OCI-LY1 (cell line): Measurements from ENCODE around the gene FLYWCH1.

Experiments
- H2AFZ ChIP-seq: fragments of 200-600 bp; sonication (generic), shearing (Covaris generic); 2 replicates; pipeline ENCODE4 v1.6.0; 2014; ENCODE audit warnings: antibody characterized with exemption, mild to moderate bottlenecking, low read length
- H3F3A ChIP-seq: fragments of 200-600 bp; sonication (generic), shearing (Covaris generic); 2 replicates; pipeline ENCODE4 v1.6.0; 2014; ENCODE audit warnings: mild to moderate bottlenecking, antibody characterized with exemption, low read length, moderate library complexity; ENCODE audit not compliant: insufficient read depth
- H3K27ac ChIP-seq: fragments of 200-600 bp; sonication (generic); 2 replicates; pipeline ENCODE4 v1.5.1; 2014; ENCODE audit warnings: low read length, mixed run types, mild to moderate bottlenecking, low read depth; ENCODE audit not compliant: poor library complexity, severe bottlenecking
- H3K27me3 ChIP-seq: fragments of 200-600 bp; sonication (generic); 2 replicates; pipeline ENCODE4 v1.6.0; 2014; ENCODE audit warnings: antibody characterized with exemption, mild to moderate bottlenecking, low read length, moderate library complexity; ENCODE audit not compliant: insufficient read depth
- H3K36me3 ChIP-seq: fragments of 200-600 bp; sonication (generic); 2 replicates; pipeline ENCODE4 v1.6.1; 2014; ENCODE audit warnings: mild to moderate bottlenecking, antibody characterized with exemption, low read length, moderate library complexity, mixed read lengths; ENCODE audit not compliant: insufficient read depth
- H3K4me1 ChIP-seq: fragments of 200-600 bp; sonication (generic); 2 replicates; pipeline ENCODE4 v1.5.1; 2014; ENCODE audit warnings: mild to moderate bottlenecking, low read length, moderate library complexity; ENCODE audit not compliant: insufficient read depth, severe bottlenecking
- H3K4me2 ChIP-seq: fragments of 200-600 bp; sonication (generic), shearing (Covaris generic); 2 replicates; pipeline ENCODE4 v1.6.1; 2014; ENCODE audit warnings: low read length
- H3K4me3 ChIP-seq: fragments of 200-600 bp; sonication (generic); 2 replicates; pipeline ENCODE4 v1.5.1; 2014; ENCODE audit warnings: low read length, low read depth, mild to moderate bottlenecking, mixed read lengths; ENCODE audit not compliant: poor library complexity, severe bottlenecking
- H3K79me2 ChIP-seq: fragments of 200-600 bp; shearing (Covaris generic); 2 replicates; pipeline ENCODE4 v1.6.1; 2016; ENCODE audit warnings: mixed run types, low read length, mixed read lengths; ENCODE audit not compliant: insufficient read depth
- H3K9ac ChIP-seq: fragments of 200-600 bp; sonication (generic), shearing (Covaris generic); 2 replicates; pipeline ENCODE4 v1.6.1; 2014; ENCODE audit warnings: mild to moderate bottlenecking, low read length, mixed read lengths
- H3K9me2 ChIP-seq: fragments of 200-600 bp; sonication (generic), shearing (Covaris generic); 2 replicates; pipeline ENCODE4 v1.6.1; 2014; ENCODE audit warnings: low read depth, mild to moderate bottlenecking, low read length, mixed read lengths
- H3K9me3 ChIP-seq: fragments of 200-600 bp; shearing (Covaris generic); 2 replicates; pipeline ENCODE4 v1.6.1; 2014; ENCODE audit warnings: low read length, mixed read lengths
- H4K20me1 ChIP-seq: fragments of 200-600 bp; sonication (generic), shearing (Covaris generic); 2 replicates; pipeline ENCODE4 v1.6.0; 2016; ENCODE audit warnings: mild to moderate bottlenecking, low read length; ENCODE audit not compliant: insufficient read depth
- EZH2 ChIP-seq: fragments of 200-600 bp; sonication (generic), shearing (Covaris generic); IDR thresholded peaks from 2 replicates; pipeline ENCODE4 v1.8.0; 2017; ENCODE audit warnings: borderline replicate concordance, mixed run types, mild to moderate bottlenecking, antibody characterized with exemption, low read length, moderate library complexity, mixed read lengths
- TF ChIP-seq, protein P1 (sequence below): fragments of 200-600 bp; sonication (generic), shearing (Covaris generic); IDR thresholded peaks from 2 replicates; pipeline ENCODE4 v1.5.1; 2017; ENCODE audit warnings: mild to moderate bottlenecking, antibody characterized with exemption, low read length, moderate library complexity, mixed read lengths

Gene FLYWCH1

DNA sequence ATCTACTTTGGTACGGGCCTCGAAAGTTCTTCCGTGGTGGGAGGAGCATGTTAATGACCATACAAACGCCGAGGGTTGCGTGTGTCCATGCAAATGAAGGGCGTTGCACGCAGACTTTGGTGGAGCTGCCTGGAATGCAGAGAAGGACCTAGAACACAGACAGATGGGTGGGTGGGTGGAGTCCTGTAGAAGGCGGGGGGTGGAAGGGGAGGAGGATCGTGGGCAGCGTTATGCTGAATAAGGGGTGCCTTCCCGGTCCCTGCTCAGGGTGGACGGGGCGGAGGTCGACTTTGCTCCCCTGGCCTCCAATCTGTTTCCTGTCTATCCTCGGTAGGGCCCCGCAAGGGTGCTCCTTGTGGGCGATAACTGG is 56.6 kb downstream of the FLYWCH1 start:
- no peaks in the 10 kb centered on the region for H3F3A ChIP-seq
- H3K9me3 ChIP-seq = no peaks in the 10 kb centered on the region
- peak overlapping the region; percentile 80 for H3K27ac ChIP-seq
- peak overlapping the region; percentile 81 for H3K4me3 ChIP-seq
- peaks cover 28% of the 10 kb centered on the region; the same call in 1 of the 2 replicates for H3K36me3 ChIP-seq
- H2AFZ ChIP-seq = no peak overlapping the region
- H3K9me2 ChIP-seq = no peaks in the 10 kb centered on the region
- TF ChIP-seq EZH2 = no peak
- TF ChIP-seq, protein P1, sequence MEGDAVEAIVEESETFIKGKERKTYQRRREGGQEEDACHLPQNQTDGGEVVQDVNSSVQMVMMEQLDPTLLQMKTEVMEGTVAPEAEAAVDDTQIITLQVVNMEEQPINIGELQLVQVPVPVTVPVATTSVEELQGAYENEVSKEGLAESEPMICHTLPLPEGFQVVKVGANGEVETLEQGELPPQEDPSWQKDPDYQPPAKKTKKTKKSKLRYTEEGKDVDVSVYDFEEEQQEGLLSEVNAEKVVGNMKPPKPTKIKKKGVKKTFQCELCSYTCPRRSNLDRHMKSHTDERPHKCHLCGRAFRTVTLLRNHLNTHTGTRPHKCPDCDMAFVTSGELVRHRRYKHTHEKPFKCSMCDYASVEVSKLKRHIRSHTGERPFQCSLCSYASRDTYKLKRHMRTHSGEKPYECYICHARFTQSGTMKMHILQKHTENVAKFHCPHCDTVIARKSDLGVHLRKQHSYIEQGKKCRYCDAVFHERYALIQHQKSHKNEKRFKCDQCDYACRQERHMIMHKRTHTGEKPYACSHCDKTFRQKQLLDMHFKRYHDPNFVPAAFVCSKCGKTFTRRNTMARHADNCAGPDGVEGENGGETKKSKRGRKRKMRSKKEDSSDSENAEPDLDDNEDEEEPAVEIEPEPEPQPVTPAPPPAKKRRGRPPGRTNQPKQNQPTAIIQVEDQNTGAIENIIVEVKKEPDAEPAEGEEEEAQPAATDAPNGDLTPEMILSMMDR = no peak
- H4K20me1 ChIP-seq = no peaks in the 10 kb centered on the region
- no peaks in the 10 kb centered on the region for H3K79me2 ChIP-seq
- H3K4me1 ChIP-seq = peaks cover 67% of the 10 kb centered on the region
- no peaks in the 10 kb centered on the region for H3K27me3 ChIP-seq
- H3K4me2 ChIP-seq = peak overlapping the region; percentile 85
- H3K9ac ChIP-seq = peak overlapping the region; percentile 71

DNA sequence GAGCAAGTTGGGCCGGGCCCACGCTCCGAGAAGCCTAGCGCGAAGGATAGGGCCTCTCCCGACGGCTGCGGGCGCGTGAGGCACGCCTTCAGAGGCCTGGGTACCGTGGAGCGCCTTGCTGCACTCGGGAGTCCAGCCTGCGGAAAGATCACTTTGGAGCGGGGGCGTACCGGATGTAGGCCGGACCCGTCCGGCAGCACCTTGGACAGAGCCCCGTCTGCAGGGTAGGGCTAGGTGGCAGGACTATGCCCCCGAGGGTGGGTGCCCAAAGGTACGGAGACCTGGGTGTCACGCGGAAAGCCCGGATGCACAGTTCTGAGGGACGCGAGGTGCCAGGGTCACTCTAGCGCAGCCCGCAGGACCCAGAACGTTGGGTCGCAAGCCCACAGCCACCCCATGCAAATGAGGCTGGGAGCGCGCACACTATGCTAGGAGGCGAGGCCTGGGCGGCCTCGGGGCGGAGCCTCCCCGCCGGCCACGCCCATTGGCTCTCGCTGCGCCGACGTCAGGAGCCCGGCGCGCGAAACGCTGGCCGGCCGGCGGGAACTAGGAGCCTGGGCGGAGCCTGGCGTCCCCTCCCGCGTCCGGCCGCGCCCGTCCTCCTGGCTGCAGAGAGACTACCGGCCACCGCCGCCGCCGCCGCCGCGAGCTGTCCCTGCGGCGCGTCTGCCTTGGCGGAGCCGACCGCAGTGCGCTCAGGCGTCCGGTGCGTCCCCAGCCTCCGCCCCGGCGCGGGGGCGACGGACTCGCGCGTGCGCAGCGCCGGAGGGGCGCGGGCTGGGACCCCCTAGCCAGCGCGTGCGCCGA is 57.2 kb downstream of the FLYWCH1 start, which contains the start of gene PAQR4:
PAQR4 (plus strand) TSS at position 611 of the 807 bp plus-strand sequence. CDS start 327 bp downstream, outside the sequence.
- Histone ChIP-seq H3K4me3 (peak within 1 kb of the TSS; percentile 81), H4K20me1 (no peaks in the 10 kb centered on the region), H3K27me3 (no peaks in the 10 kb centered on the region), H3K9ac (peak within 1 kb of the TSS; percentile 84), H3K9me3 (no peaks in the 10 kb centered on the region), H2AFZ (no peak within 1 kb of the TSS), H3K36me3 (peaks cover 34% of the 10 kb centered on the region; the same call in 1 of the 2 replicates), H3K79me2 (no peaks in the 10 kb centered on the region), H3K4me1 (peaks cover 61% of the 10 kb centered on the region), H3K4me2 (peak within 1 kb of the TSS; percentile 85), H3K27ac (peak within 1 kb of the TSS; percentile 80), H3F3A (no peaks in the 10 kb centered on the region), H3K9me2 (no peaks in the 10 kb centered on the region)
- no peak for TF ChIP-seq EZH2
- TF ChIP-seq, protein P1 = no peak

DNA sequence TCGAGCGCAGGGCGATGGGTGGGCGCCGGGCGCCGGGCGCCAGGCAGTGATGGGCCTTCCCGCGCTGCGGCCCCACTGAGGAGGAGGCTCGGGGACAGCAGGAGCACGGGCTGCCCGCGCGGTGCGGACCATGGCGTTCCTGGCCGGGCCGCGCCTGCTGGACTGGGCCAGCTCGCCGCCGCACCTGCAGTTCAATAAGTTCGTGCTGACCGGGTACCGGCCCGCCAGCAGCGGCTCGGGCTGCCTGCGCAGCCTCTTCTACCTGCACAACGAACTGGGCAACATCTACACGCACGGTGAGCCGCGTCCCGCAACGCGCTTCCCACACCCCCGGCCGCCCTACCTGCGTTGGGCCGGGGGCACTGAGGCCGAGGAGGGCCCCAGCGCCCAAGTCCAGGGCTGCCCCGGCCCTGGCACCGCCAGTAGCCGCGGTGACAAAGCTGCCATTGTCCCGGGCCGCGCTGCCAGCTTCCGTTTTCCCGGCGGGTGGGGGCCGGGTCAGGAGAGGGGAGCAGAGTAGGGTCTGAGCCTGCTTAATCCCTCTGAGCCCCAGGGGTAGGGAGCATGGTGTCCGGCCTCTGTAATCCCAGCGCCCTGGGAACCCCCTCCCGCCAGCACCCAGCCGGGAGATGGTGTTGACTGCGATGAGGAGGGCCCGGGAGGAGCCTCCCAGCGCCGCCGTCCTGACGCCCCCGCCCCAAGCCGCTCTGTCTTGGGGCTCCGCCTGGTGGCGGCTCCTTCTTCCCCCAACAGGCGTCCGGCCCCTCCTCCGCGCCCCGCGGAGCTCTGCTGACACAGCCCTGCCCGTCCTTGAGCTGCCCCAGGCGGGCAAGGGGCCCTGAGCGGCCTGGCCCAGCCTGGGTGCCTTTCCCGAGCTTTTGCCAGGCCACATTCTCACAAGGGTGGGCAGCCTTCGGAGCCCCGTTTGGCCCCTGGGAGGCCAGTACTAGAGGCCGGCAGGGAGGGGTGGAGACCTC is 58.1 kb downstream of the FLYWCH1 start:
- H3K9me3 ChIP-seq = no peaks in the 10 kb centered on the region
- H3K9ac ChIP-seq = peak overlapping the region; percentile 84
- peaks cover 60% of the 10 kb centered on the region for H3K4me1 ChIP-seq
- peak overlapping the region; percentile 85 for H3K4me2 ChIP-seq
- no peak for TF ChIP-seq EZH2
- TF ChIP-seq, protein P1 = peak; percentile 57
- H3K9me2 ChIP-seq = no peaks in the 10 kb centered on the region
- H3F3A ChIP-seq = no peaks in the 10 kb centered on the region
- no peaks in the 10 kb centered on the region for H3K27me3 ChIP-seq
- peaks cover 43% of the 10 kb centered on the region; the same call in 1 of the 2 replicates for H3K36me3 ChIP-seq
- no peaks in the 10 kb centered on the region for H4K20me1 ChIP-seq
- peak overlapping the region; percentile 81 for H3K4me3 ChIP-seq
- H3K79me2 ChIP-seq = no peaks in the 10 kb centered on the region
- H3K27ac ChIP-seq = peak overlapping the region; percentile 34
- no peak overlapping the region for H2AFZ ChIP-seq
